Smooth muscle cell of the brain vasculature (primary cell): Measurements from ENCODE around the gene SEMA7A.
"Not testable (repeated sequence)": the region's sequence is repeated elsewhere in the genome, so short reads cannot be mapped to it uniquely, and the experiment has no call there.

Experiments used
- DNase-seq: peaks from one replicate; pipeline ENCODE4 v3.0.0-alpha.2; 2012; ENCODE audit warnings: low read depth, low spot score

SEMA7A gene

DNA sequence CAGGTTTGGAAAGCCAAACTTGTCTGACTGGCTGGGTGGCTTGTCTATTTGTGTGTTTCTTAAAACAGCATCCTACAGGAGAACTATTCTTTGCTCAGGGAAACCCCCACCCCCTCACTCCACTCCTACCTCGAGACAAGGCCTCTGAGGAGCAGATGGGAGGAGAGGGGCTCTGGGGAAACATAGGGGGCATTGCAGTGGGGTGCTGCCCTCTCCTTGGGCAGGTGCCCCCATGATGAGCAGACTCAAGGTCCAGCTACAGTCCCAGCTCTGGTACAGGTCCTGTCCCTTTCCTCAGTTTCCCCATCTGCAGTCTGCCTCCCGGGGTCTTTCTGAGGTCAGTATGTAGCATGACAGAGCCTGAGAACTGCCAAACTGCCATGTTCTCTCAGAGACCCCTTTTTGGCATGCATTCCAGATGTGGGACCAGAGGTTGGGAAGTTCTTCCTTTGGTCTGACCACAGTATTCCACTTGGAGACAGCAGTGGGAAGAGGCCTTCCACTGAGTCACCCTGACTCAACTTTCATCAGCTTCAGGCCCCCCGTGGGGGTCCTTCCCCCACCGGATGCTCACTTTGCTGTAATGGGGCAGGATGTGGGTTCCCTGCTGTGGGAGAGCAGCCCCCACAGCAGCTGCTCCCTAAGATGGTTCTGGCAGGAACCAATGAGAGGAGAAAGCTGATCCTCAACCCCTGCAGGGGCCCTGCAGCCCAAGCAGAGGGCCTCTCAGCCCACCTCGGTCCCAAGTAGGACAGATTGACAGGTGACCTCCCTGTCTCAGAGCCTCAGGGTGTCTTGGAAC, 34.0 kb downstream of the SEMA7A start:
- no peak for DNase-seq

DNA sequence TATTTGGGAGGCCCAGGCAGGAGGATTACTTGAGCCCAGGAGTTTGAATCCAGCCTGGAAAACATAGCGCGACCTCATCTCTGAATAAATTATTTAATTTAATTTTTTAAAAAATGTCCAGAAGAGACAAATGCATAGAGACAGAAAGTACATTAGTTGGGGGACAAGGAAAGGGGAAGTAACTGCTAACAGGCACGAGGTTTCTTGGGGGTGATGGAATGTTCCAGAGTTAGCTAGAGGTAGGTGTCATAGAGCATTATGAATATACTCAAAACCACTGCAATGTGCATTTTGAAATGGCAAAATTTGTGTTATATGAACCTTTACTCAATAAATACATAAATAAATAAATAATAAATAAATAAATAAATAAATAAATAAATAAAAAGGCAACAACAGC, 34.7 kb downstream of the SEMA7A start:
- no peak for DNase-seq

DNA sequence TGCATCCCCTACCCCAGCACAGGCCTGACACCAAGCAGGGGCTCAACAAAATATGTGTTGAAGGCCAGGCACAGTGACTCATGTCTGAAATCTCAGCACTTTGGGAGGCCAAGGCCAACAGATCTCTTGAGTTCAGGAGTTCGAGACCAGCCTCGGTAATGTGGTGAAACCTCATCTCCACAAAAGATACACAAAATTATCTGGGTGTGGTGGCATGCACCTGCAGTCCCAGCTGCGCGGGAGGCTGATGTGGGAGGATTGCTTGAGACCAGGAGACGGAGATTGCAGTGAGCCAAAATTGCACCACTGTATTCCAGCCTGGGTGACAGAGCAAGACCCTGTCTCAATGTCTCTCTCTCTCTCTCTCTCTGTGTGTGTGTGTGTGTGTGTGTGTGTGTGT, 35.6 kb downstream of the SEMA7A start:
- DNase-seq: no peak

DNA sequence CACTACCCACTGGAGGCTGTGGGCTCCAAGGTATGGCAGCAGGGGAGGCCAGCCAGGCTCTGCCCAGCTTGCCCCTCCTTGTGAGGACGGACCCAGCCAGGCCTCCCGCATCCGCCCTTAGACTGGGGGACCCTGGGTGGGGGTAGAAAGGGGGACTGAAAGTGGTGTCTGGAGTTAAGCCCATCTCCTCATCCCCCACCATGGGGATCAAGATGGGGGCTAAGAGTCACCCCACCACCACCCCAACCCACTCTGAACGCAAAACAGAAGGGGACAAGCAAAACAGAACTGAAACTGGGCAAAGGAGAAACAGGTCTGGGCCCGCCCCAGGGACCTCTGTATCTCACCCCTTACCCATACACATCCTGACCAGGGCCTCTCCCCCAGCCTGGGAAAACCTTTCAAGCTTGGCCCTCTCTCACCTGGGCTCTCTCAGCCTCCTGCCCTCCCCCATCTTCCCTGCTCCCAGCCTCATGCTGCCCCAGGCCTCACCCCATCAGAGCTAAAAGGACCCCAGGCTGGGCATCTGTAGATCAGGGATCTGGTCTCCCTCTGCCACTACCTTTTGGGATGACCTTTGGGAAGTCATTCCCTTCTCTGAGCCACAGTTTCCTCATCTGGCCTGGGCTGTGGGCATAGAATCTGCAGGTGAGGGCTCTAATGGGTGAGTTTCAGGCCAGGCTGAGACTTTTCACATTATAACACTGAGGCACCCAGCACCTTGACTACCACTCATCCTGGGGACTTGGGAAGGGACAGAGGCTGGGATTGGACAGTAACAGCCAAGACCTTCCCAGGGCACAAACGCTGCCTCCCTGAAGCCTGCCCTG, 36.3 kb downstream of the SEMA7A start:
- no peak for DNase-seq

DNA sequence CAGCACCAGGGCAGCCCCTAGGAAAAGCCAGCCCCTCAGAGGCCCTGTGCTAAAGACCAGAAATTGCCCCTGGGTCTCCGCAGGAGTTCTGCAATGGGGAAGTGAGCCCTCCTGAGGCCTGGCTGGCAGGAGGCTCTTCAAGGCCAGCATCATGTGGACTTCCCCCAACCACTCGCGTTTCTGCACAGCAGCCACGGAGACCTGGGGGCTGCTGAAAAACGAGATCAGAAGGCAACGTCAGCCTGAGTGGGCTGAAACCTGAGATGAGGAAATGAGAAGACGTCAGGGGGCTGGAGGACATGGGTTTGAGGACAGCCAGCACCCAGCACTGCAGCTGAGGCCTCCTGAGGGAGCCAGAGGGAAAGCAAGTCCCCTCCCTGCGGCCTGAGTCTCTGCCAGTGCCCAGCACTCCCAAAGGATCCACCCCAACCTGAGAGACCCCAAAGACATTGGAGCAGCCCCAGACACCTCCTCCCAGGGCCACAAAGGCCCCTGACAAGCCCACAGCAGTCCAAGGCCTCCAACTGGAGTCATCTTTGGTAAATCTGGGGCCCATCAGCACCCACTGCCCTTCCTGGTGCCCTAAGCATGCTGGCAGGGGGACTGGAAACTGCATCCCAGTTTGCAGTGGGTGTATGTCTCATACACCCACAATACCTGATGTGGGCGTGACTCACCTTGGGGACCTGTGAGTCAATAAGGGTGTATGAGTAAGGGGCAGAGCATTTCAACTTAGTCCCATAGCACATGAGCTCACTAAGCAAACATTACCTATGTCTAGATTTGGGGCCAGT, 37.1 kb downstream of the SEMA7A start:
- no peak for DNase-seq

DNA sequence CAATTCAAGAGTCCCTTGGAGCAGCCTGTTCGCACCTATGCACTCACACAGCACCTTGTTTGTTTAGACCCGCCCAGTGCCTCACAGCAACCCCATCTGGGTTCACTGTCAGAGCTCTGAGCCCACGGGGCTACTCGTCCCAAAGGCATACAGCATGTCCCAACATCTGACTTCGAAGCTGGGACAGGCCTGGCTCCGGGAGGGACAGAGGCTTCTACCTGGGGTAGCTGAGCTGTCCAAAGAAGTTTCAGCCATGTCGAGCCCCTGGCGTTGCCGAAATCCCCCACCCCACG, 37.7 kb downstream of the SEMA7A start:
- no peak for DNase-seq

DNA sequence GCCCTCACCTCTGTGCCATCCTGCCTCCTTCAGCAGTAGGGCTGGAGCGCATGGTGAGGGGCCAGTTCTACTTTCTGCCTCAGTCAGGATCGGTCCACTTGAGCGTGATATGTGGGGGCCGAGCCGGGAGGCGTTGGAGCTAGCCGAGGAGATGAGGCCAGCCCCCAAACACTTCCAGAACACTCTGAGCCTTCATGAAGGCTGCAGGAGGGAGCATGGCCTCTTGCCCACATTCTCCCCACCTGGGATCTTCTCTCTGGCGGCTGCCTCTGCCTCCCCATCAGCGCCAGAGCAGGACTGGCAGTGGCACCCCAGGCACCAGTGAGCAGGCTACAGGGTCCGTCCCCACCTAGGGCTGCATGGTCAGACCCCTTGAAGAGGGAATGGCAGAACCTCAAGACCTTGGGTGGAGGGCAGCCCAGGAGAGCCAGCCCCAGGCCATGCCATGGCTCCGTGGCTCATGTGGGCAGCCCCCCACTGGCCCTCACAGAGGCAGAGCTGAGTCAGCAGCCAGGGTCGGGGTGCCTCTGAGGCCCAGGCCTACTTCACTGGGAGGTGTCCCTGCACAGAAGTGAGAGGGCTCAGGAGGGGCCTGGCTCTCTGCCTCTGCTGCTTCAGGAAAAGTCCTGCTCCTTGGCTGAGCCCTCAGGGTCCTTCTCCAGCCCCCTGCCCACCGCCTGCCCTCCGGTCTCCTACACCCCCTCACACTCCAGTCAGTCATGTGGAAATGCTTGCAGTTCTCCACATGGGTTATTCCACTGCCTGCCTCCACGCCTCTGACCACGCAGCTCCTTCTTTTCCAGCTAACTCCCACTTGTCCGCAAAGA, 38.2 kb downstream of the SEMA7A start:
- DNase-seq: no peak

DNA sequence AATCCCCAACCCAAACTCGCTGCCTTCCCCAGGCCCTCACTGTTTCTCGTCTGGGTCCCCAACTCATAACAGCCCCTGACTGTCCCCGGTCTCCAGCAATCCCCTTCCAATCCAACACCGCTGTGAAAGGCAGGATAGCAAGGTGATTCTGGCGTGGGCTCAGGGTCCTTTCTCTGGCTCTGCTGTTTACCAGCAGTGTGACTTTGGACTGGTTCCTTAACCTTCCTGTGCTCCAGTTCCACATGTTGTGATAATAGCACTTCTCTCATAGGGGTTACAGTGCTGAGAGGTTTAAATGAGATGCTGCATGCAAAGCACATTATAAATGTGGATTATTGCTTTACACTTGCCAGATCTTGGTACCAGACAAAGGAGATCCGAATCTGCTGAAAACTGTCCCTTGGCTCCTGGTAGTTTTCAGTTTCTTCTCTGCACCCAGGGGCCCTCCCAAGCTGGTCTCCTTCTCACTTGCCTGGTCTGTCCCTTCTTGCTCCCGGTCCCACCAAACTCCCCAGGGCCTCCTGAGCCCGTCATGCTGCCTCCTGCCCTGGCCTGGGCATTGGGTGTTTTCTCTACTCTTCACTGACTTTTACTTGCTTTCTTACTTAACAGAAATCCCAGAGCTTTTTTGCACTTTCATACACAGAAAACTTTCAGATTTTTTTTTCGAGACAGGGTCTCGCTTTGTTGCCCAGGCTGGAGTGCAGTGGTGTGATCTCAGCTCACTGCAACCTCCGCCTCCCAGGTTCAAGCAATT, 39.5 kb downstream of the SEMA7A start:
- no peak for DNase-seq

DNA sequence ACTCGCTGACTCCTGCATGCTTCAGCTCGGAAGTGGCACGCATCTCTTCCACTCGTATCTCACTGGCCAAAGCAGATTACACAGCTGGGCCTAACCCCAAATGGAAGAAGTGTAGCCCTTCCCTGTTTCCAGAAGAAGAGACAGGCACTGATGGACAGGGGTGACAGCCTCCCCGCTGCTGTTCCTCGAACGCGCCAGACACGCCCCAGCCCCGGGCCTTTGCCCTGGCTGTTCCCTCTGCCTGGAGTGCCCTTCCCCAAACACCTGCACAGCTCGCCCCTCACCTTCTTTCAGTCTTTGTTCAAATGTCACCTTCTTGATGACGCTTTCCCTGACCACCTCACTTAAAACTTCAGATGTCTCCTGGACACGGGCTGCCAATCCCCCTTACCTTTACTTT, 40.3 kb downstream of the SEMA7A start:
- no peak for DNase-seq

DNA sequence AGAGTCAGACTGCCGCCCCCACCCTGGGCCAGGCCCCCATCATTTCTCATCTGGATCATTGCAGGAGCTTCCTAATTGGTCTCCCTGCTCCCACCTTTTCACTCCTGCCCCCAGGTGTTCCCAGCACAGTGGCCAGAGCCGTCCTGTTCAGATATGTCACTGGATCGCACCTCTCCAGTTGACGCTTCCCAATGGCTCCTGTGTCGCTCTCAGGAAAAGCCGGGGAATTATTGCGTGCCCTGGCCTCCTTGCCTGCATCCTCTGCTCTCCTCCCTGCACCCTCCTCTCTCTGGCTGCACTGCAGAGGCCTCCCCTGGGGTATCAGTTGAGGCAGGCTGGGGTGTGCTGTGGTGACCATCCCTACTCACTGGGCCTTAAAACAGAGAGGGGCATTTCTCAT, 40.9 kb downstream of the SEMA7A start:
- no peak for DNase-seq

DNA sequence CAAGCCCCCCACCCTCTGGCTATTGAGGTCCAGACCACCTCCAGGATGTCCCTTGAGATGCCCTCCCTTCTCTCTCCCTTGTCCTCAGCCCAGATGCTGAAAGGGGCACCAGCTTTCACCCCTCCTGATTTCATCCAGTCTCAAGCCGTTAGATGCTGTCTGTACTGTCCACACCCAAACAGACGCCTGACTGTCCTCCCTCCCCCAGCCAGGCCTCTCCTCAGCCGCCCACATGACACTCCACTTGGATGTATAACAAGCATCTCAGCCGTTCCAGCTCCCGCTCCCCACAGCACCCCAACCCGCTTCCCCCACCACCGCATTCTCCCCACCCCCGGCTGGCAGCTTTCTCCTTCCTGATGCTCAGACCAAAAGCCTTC, 41.3 kb downstream of the SEMA7A start:
- no peak for DNase-seq

DNA sequence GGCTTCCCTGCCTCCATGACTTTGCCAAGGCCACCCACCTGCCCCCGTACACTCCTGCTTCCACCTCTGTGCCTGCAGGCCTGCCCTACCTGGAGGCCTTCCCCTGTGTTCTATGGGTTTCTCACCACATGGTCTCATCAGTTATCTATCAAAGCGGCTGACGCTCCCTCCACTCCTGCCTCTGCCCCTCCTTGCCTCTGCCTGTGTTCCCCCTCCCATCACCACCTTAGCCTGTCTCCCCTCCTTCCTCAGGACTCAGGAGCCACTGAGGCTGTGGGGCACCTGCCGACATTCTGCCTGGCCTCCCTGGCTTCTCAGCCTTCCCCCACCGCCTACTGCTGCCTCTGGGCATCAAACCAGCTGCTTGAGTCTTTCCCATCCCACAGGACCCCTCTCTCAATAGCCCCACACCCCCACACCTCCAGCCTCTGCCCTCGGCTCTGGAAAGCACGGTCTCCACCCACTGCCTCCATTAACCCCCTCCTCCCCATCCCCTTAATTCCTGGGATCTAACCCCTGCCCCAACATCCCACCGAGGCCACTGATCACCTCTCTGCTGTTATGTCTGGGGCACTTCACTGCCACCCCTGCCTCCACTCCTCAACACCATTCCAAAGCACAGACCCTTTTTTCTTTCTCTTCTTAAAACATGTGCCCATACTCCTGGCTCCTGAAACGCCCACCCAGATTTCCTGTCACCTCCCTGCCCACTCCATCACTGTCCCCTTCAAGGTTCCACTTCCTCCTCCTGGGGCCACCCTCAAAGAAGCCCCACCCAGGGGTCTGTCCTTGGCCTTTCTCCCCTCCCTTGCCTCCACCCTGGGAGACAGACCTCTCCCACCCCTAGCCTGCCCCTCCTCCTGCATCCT, 41.9 kb downstream of the SEMA7A start:
- no peak for DNase-seq

DNA sequence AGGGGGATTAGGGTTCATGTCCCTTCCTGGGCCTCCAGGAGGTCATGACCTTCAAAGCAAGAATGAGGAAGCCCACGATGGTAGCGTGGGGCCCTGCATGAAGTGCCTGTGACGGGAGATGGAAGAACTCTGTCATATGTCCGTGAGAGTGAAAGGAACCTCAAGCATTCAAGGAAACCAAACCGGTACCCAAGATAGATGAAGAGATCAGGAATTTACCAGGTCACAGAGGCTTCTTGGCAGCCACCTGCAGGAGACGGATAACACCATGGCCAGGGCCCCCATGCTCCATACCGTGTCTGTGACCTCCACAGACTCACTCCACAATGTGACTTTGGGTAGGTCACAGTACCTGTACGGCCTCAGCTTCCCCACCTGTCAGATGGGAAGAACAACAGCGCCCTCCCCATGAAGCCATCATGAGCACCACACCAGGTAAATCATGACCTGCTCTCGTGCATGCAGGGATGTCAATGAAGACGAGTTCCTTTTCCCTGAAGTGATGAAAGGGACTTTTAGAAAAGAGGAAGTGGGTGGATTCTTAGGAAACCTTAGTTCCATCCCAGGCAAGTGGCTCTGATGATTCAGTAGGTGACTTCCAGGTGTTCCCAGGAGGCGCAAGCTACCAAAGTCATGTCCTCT, 43.0 kb downstream of the SEMA7A start:
- no peak for DNase-seq

DNA sequence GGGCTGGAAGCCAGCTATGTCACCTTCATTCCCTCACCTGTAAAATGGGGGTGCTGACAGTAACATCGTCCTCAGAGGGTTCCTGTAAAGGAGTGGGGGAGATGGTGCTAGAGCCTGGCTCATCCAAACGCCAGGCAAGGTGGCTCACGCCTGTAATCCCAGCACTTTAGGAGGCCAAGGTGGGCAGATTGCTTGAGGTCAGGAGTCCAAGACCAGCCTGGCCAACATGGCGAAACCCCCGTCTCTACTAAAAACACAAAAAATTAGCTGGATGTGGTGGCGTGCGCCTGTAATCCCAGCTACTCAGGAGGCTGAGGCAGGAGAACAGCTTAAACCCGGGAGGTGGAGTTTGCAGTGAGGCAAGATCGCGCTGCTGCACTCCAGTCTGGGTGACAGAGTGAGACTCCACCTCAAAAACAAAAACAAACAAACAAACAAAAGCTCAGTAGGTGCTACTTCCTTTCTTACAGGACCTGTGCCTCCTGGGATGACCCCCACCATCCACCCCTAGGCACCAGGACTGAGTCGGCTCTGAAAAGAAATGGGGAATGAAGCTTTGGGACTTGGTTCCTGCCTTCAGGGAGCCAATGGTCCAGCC, 43.6 kb downstream of the SEMA7A start:
- DNase-seq: not testable (repeated sequence)

DNA sequence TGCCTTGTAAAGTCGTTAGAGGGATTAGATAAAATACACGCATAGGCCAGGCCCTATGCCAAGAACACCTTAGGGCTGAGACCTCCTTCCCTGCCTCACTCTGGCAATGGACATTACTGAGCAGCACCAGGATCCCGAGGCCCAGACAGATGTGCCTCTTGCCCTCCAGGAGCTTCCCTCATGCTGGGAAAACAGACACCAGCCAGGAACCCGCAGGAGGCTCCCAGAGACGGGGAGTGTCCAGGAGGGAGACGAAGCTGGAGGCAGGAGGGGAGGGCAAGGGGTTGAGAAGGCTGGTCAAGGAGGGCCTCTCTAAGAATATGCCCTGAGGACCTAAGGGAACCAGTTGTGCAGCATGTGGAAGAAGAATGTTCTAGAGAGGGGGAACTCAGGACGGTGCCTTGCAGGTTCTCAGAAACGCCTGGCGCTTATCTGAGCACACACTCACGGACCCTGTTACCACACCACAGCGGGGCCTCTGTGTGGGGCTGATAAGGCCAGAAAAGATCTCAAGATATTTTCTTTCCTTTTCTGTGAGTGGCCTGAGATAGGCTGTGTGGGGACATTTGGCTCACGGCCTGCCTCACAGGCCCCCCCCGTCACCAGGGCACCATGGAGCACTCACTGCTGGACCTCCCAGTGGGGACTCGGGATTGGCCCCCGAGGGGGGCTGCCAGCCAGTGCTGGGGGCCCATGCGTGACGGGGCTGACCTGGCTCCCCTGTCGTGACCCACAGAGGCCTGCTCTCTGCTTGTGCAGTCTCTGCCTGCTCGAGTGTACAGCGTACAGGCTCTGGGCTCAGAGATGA, 44.3 kb downstream of the SEMA7A start:
- no peak for DNase-seq

DNA sequence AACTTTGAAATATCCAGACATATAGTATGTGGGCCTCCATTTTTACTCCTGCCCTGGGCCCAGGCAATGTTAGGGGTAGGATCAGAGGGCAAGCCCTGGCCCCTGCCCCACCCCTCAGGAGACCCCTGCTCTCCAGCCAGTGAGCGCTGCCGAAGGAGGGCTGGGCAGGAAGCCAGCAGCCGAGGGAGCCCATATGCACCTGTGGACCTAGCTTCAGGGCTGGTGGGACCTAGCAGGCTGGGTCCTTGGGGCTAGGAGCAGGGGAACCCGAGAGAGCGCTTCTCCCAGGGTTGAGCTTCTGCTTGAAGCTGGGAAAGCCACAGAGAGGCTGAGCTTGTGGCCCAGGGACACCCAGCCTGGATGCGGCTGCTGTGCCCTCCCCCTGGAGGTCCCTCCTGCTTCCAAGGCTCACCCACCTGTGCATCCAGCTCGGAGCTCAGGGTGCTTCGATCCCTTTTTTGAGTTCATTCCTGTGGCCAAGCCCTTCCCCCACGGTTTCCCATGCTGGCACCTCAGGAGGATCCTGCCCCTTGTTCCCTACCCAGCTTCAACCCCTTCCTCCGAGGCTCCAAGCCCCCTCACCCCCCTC, 45.3 kb downstream of the SEMA7A start:
- no peak for DNase-seq

DNA sequence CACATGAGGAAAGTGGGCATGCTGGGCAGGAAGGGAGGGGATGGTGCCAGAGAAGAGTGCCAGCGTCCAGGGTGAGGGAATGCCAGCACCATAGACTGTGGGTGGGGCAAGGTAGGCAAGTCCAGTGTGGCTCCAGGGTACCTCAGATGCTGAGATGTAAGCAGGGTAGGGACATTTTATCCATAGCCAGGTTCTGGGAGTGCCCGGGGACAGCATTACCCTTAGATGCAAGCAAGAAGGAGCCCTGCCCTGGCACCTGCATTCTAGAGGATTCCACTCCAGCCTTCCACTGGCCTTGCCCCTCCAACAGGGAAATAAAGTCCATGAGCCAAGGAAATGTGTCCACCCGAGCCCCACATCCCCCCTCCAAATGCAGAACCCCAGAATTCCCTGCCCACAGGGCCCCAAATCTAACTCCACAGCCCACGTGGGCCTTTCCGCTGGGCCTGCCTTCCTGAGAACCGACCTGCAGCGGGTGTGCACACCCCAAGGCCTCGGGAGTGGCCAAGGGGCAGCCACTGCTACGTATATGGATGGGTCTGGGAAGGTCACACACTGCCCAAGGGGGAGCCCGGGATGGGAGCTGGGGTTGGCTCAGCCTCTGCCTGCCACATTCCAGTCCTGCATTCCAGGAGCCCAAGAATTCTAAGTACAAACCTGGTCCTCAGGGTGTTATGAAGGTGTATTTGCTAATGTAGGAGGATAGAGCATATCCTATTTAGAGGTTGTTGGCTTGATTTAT, 46.0 kb downstream of the SEMA7A start:
- no peak for DNase-seq
